Osteoblast (primary cell): ENCODE results near the gene BBS12. TPM values are rescaled to one million over a fixed set of nuclear protein-coding genes. Genes with fewer than 3 reads are reported as not detected.

Source experiments
- DNase-seq: peaks from one replicate; pipeline ENCODE4 v3.0.0; 2011; ENCODE audit warnings: low spot score, mixed read lengths; ENCODE audit not compliant: insufficient read length; ENCODE audit errors: missing footprints
- H2AFZ ChIP-seq: 2 replicates; pipeline ENCODE4 v1.6.0; 2011; ENCODE audit warnings: mild to moderate bottlenecking, low read length
- H3K27ac ChIP-seq: 2 replicates; pipeline ENCODE4 v1.5.1; 2011; ENCODE audit warnings: mild to moderate bottlenecking, low read depth, low read length, moderate library complexity
- H3K27me3 ChIP-seq: 2 replicates; pipeline ENCODE4 v1.6.0; 2012; ENCODE audit warnings: mild to moderate bottlenecking, control low read depth, inconsistent platforms, low read length, moderate library complexity; ENCODE audit not compliant: insufficient read depth
- H3K36me3 ChIP-seq: 2 replicates; pipeline ENCODE4 v1.5.1; 2011; ENCODE audit warnings: mild to moderate bottlenecking, low read length, control low read depth, moderate library complexity; ENCODE audit not compliant: insufficient read depth
- H3K4me1 ChIP-seq: 2 replicates; pipeline ENCODE4 v1.5.1; 2011; ENCODE audit warnings: mild to moderate bottlenecking, low read length, control low read depth, moderate library complexity; ENCODE audit not compliant: insufficient read depth
- H3K4me2 ChIP-seq: 2 replicates; pipeline ENCODE4 v1.6.0; 2011; ENCODE audit warnings: mild to moderate bottlenecking, low read length; ENCODE audit not compliant: insufficient read depth
- H3K4me3 ChIP-seq: fragments of 200-600 bp; sonication (generic); 3 replicates; pipeline ENCODE4 v1.5.1; 2012; ENCODE audit warnings: mild to moderate bottlenecking, low read length, inconsistent platforms; ENCODE audit not compliant: insufficient read depth
- H3K79me2 ChIP-seq: 2 replicates; pipeline ENCODE4 v1.6.0; 2012; ENCODE audit warnings: mild to moderate bottlenecking, low read length, control low read depth, inconsistent platforms; ENCODE audit not compliant: insufficient read depth
- H3K9me3 ChIP-seq: 2 replicates; pipeline ENCODE4 v1.5.1; 2011; ENCODE audit warnings: low read depth, low read length, control low read depth
- H4K20me1 ChIP-seq: 2 replicates; pipeline ENCODE4 v1.6.0; 2012; ENCODE audit warnings: mild to moderate bottlenecking, low read length, control low read depth; ENCODE audit not compliant: insufficient read depth
- total RNA-seq: library from RNA; depleted of rRNA; stranded (reverse); fragments of >200 nt; gene quantifications from 2 replicates; pipeline ENCODE4 v1.2.3, GENCODE V29; 2012
- TF ChIP-seq, protein P1 (sequence below): IDR thresholded peaks from 2 replicates; pipeline ENCODE4 v1.5.1; 2011; ENCODE audit warnings: mild to moderate bottlenecking, low read depth, low read length, moderate library complexity; ENCODE audit errors: extremely low read depth

Gene BBS12
- 9.4 and 10.6 TPM in 2 replicates for total RNA-seq

DNA sequence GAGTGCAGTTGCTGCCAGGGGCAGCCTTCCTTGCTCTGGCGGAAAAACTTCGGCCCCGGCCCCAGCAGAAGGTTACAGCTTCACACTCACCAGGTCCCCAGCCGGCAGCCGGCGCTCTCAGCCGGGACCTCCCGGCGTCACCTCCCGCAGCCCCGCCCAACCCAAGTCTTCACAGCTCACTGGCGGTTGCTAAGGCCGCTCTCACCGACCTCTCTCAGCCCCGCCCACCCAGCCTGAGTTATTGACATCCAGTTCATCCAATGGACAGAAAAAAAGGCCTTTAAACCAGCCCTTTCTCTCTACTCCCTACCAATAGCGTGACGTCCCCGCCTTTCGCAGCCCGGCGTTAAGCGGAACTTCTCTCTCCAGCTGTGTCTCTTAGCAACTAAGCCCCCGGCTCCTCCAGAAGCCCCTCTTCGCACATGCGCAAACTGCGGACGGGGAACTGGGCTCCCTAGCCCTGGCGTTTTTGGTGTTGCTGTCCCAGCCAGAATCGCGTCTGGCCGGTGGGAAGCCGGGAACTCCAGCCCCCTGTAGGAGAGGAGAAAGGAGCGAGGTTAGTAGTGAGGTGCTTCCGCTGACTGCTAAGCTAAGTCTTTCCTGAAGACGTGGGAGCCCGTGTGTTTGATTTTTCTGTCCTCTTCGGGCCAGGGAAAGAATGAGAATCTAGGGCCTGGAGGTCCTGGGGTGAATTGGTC, at the start of gene BBS12:
TSS of gene BBS12 (plus strand) at position 376 of the 698 bp plus-strand sequence. CDS start 9,189 bp downstream, outside the sequence.
- H3K27me3 ChIP-seq = no peaks in the 10 kb centered on the region
- TF ChIP-seq, protein P1, sequence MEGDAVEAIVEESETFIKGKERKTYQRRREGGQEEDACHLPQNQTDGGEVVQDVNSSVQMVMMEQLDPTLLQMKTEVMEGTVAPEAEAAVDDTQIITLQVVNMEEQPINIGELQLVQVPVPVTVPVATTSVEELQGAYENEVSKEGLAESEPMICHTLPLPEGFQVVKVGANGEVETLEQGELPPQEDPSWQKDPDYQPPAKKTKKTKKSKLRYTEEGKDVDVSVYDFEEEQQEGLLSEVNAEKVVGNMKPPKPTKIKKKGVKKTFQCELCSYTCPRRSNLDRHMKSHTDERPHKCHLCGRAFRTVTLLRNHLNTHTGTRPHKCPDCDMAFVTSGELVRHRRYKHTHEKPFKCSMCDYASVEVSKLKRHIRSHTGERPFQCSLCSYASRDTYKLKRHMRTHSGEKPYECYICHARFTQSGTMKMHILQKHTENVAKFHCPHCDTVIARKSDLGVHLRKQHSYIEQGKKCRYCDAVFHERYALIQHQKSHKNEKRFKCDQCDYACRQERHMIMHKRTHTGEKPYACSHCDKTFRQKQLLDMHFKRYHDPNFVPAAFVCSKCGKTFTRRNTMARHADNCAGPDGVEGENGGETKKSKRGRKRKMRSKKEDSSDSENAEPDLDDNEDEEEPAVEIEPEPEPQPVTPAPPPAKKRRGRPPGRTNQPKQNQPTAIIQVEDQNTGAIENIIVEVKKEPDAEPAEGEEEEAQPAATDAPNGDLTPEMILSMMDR = peak; percentile 49
- no peaks in the 10 kb centered on the region for H4K20me1 ChIP-seq

DNA sequence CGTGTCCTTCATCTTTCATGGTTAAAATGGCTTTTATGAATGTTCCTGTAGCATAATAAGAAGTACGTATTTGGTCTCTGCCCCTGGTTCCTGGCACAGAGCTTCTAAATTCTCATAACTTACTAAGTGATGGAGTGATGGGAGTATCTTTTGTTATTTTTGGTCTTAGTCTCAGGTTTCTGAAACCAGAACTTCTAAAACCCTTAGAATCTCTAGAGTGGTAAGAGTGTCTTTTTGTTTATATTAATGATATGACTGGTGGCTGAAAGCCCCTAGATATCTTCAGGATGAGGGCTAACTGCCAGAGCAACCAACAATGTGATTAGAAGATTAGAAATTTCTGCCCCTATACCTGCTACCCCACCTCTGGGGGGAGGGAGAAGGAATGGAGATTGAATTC, 45.8 kb upstream of the BBS12 start:
- H3K4me3 ChIP-seq = no peak overlapping the region
- no peaks in the 10 kb centered on the region for H3K36me3 ChIP-seq
- H3K4me2 ChIP-seq = no peak overlapping the region
- no peaks in the 10 kb centered on the region for H3K79me2 ChIP-seq
- no peak overlapping the region for H2AFZ ChIP-seq
- H3K4me1 ChIP-seq = peaks cover 8% of the 10 kb centered on the region
- no peak overlapping the region for H3K27ac ChIP-seq
- TF ChIP-seq, protein P1 = no peak
- no peaks in the 10 kb centered on the region for H3K27me3 ChIP-seq
- H4K20me1 ChIP-seq = no peaks in the 10 kb centered on the region
- no peak for DNase-seq
- H3K9me3 ChIP-seq = no peaks in the 10 kb centered on the region

More for the DNA sequence above, at the start of gene BBS12:
- Histone ChIP-seq H3K4me1 (peaks cover 13% of the 10 kb centered on the region), H3K9me3 (no peaks in the 10 kb centered on the region), H3K4me3 (peak within 1 kb of the TSS; percentile 91), H2AFZ (peak within 1 kb of the TSS; percentile 97), H3K36me3 (no peaks in the 10 kb centered on the region), H3K27ac (peak within 1 kb of the TSS; percentile 95), H3K4me2 (peak within 1 kb of the TSS; percentile 93), H3K79me2 (peaks cover 15% of the 10 kb centered on the region)
- DNase-seq = peak; percentile 96

DNA sequence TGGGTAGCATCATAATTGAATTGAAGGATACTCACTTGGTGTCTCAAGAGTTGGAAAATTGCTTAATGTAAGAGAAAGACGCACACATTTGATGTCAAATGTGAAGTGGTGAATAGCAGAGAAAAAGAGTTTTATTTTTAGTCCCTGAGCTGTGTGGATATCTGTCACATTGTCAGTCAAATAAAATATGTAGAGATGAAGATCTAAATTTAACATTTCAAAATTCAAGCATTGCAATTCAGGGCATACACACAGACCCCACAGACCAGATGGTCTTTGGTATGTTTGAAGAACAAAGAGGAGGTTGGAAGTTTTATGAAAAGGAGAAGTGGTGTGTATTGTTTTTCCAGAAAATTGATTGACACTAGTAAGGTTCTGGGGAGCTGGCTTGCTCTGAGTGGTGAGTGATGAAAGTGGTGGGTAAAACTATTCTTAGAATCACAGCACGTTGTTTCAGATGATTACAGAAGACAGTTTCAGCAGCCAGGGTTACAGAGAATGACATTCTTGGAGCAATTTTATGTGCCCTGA, 44.9 kb upstream of the BBS12 start:
- Histone ChIP-seq H2AFZ (peak overlapping the region; percentile 96), H3K27ac (no peak overlapping the region), H3K4me3 (no peak overlapping the region), H3K36me3 (no peaks in the 10 kb centered on the region), H3K4me2 (peak overlapping the region; percentile 92), H4K20me1 (no peaks in the 10 kb centered on the region), H3K9me3 (no peaks in the 10 kb centered on the region), H3K27me3 (no peaks in the 10 kb centered on the region), H3K79me2 (no peaks in the 10 kb centered on the region), H3K4me1 (peaks cover 8% of the 10 kb centered on the region)
- DNase-seq = no peak
- TF ChIP-seq, protein P1 = no peak

DNA sequence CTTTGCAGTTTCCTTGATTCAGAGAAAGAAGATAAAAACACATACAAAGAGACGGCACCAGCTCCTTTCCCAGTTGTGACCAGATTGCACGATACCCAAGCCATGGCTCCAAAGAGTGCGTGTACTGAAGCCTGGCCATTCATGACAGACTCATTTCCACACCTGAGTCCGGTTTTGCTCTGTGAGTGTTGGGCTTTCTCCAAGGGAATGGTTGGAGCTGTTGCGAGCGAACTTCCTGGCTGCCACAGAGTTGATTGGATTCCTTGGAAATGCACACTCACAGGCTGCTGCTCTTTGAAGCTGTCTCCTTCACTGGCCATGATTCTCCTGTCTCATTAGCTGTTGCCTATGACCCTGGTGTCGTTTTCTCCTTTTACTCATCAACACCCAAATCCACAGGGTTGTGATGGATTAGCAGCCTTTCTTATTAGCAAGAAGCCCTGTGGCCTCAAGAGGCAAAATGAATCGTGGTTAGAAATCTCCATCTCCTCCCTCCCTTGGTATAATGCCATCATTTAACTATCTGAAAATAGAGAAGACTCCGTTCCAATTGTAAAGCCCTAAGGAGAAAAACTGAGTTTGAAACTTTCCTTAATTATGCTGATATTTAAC, 43.9 kb upstream of the BBS12 start:
- H3K9me3 ChIP-seq = no peaks in the 10 kb centered on the region
- H4K20me1 ChIP-seq = no peaks in the 10 kb centered on the region
- H3K79me2 ChIP-seq = no peaks in the 10 kb centered on the region
- peak overlapping the region; percentile 71 for H3K4me3 ChIP-seq
- no peak for DNase-seq
- H3K36me3 ChIP-seq = no peaks in the 10 kb centered on the region
- TF ChIP-seq, protein P1 = no peak
- peak overlapping the region; percentile 96 for H2AFZ ChIP-seq
- H3K4me2 ChIP-seq = peak overlapping the region; percentile 92
- H3K27me3 ChIP-seq = no peaks in the 10 kb centered on the region
- H3K27ac ChIP-seq = no peak overlapping the region
- H3K4me1 ChIP-seq = peaks cover 15% of the 10 kb centered on the region
